ENCODE measurements around the gene NAALADL2.

DNA sequence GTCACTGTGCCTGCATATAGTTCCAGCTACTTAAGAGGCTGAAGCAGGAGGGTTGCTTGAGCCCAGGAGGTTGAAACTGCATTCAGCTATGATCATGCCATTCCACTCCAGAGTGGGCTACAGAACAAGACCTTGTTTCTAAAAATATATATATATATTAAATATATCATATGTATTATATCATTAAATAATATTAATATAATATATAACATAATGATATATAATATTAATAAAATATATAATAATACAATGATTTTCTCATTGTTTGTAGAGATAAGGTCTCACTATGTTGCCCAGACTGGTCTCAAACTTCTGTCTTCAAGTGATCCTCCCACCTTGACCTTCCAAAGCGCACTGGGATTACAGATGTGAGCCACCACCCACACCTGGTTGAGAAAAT lies 101.8 kb downstream of the NAALADL2 start:
- no peak for TF ChIP-seq POLR2A (IDR thresholded peaks at IDR 0.05; ENCODE audit: low read length)
- TF ChIP-seq GATA1 (IDR thresholded peaks at IDR 0.05; ENCODE audit: low read depth, low read length) = no peak

Data from erythroblast (primary cell).